GM10266 (cell line): ENCODE results near the gene SBF1.

Experiments
- DNase-seq: peaks from one replicate; pipeline ENCODE4 v3.0.0; 2012; ENCODE audit errors: extremely low spot score
- TF ChIP-seq, protein P1 (sequence below): IDR thresholded peaks from 2 replicates; pipeline ENCODE4 v1.5.1; 2012; ENCODE audit warnings: mild to moderate bottlenecking, low read depth; ENCODE audit not compliant: control insufficient read depth, insufficient read depth; ENCODE audit errors: missing control alignments

SBF1 gene

DNA sequence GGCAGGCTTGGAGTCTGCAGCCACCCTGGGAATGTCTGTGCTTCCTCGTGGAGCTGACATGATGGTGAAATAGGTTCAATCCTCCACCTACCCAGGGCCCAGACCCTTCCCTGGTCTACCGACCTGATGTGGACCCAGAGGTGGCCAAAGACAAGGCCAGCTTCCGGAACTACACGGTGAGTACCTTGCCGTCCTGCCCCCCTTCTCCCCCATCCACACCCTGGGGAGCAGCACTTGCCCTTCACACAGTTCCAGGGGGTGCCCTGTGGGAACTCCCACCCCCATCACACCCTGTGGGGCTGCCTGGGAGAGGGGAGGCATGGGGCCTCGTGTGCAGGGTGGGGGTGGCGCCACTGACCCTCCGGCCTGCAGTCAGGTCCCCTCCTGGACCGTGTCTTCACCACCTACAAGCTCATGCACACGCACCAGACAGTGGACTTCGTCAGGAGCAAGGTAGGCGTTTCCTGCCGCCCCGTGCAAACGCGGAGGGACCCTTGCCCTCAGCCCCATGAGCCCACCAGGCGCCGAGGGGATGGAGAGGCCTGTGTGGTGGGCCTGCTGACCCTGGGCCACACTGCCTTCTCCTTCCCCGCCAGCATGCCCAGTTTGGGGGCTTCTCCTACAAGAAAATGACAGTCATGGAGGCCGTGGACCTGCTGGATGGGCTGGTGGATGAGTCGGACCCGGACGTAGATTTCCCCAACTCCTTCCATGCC is 12.6 kb upstream of the SBF1 start:
- no peak for DNase-seq
- TF ChIP-seq, protein P1, sequence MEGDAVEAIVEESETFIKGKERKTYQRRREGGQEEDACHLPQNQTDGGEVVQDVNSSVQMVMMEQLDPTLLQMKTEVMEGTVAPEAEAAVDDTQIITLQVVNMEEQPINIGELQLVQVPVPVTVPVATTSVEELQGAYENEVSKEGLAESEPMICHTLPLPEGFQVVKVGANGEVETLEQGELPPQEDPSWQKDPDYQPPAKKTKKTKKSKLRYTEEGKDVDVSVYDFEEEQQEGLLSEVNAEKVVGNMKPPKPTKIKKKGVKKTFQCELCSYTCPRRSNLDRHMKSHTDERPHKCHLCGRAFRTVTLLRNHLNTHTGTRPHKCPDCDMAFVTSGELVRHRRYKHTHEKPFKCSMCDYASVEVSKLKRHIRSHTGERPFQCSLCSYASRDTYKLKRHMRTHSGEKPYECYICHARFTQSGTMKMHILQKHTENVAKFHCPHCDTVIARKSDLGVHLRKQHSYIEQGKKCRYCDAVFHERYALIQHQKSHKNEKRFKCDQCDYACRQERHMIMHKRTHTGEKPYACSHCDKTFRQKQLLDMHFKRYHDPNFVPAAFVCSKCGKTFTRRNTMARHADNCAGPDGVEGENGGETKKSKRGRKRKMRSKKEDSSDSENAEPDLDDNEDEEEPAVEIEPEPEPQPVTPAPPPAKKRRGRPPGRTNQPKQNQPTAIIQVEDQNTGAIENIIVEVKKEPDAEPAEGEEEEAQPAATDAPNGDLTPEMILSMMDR = no peak

DNA sequence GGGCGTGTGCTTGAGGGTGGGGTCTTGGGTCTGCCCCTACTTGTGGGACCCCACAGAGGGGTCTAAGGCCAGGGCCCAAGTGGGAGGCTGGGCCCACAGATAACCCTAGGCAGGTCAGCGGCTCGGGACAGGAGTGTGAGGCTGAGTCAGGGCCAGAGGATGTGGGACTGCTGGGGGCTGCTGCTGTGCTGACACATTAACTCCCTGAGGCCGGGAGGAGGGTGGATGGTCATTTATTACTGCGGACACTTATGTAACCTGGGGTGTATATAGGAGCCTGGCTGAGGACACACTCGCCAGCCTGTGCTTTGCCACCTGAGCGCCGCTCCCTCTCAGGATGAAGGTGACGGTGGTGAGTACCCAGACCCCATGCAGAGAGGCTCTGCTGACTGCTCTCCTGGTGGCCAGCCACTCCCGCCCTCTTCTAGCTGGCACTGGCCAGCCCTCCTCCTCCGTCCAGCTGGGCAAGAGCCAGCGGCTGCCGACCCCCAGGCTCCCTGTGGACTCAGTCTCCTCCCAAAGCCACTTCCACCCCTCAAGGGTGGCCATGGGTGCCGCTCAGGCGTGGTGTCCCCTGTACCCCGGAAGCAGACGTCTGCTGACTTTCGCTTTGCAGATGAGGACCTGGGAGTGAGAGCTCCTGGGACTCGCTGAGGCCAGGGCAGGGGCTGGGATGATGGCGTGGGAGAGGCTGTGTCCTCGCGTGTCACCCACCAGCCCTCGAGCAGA is 11.9 kb upstream of the SBF1 start, which contains the start of gene MIOX:
Gene MIOX (plus strand): TSS at position 299 of the 729 bp plus-strand sequence. CDS start 39 bp downstream, at position 338.
- DNase-seq = no peak
- TF ChIP-seq, protein P1 = no peak

DNA sequence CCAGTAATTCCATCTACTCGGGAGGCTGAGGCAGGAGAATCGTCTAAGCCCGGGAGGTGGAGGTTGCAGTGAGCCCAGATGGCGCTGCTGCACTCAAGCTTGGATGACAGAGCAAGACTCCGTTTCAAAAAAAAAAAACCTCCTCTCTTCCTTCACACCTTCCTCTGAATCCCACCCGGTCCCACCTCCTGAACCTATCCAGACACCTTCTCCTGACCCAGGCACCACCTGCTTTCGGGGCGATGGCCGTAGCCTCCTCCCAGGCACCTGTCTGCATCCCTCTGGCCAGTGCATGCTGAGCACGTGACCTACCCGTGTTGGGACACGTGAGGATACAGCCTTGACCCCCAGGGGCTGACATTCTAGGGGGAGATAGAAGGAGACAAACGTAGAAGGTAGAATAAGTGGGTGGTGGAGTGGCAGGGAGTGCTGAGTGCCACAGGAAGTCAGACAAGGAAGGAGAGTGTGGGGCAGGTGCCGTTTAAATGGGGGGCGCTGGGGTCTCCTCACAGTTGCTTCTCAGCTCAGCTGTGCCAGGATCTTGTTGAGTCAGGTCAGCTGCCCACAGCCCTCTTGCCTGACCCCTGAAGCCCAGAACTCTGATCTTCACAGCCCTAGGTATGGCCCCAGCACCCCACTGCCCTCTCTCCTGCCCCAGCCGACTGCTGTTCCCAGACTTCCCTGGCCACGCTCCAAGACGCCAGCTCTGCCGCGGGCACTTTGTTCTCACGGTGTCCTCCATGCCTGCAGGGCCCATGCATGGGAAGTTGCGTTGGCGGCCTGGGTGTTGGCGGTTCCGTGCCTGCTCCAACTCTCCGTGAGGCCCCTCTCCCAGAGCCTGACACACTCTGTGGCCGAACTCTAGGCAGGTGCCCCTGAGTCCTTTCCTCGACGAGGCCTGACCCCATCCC is 10.6 kb upstream of the SBF1 start:
- no peak for DNase-seq
- TF ChIP-seq, protein P1 = no peak

DNA sequence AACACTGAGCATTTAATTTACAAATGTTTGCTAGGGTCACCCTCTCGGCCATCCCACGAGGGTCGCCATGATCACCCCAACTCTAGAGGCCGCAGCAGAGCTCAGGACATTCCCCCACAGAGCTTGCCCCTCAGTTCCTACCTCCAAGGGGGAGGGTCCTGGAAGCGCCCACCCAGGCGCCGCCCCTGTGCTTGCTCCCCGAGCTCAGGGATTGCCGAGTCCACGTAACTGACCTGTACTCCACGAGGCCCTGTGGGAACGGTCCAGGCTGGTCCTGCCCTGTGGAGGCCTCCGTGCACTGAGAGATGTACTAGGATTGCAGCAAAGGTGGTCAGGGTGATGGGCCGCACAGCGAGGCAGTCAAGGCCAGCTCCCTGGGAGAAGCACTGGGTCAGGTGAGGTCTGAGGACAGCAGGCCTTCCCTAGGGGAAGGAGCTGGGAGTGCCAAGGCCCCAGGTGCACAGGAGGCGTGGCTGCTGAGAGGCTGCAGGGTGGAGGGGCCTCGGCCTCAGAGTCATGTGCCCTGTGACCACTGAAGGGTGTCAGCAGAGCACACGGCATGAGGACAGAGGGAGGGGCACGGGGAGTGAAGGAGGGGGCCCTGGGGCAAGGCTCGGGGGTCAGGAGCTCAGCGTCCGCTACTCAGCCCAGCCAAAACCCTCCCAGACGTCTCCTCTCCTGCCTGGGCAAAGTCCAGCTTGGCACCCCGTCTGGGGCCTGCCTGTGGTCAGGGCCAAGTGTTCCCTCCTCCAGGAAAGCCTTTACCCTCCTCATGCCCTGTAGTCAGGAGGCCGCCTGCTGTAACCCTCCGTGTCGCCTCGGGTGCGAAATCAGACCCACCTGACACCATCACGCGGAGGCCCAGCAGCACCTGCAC is 9.4 kb upstream of the SBF1 start:
- DNase-seq = no peak
- TF ChIP-seq, protein P1 = no peak

DNA sequence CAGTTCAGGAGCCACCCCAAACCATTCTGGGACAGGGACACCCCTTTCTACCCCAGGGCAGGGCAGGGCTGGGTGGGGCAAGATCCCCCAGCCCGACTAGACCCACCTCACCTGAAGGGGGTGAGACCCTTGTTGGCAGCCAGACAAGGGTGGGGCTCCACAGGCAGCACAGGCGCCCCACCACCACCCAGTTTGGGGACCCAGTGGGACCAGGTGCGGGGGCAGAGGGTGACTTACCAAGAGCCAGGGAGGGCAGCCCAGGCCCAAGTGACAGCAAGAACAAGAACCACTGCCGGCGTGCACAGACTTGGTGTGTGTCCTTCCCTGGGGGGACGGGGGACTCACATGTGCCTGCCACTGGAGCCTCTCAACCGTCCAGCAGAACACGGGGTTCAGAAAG is 8.7 kb upstream of the SBF1 start:
- TF ChIP-seq, protein P1 = no peak
- DNase-seq = no peak

DNA sequence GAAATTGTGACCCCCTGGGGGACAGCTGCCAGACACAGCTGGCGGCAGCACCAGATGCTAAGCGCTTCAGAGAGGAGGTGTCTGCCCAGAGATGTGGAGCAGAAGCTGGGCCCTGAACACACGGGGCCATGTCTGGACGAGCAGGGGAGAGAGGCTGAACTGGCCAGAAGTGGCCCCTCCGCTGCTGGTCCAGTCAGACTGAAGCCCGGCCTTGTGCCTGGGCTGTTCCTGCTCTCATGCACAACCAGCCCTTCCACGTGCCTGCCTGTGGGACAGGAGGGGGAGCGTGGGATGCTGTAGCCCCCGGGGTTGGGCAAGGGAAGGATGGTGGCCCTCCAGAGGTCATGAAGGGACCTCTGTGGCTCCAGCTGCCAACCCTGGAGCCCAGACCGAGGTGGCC is 8.3 kb upstream of the SBF1 start:
- no peak for DNase-seq
- TF ChIP-seq, protein P1 = no peak
